ENCODE measurements around the gene C9orf153. TPM values are rescaled to one million over a fixed set of nuclear protein-coding genes. Genes with fewer than 3 reads are reported as not detected.

Gene C9orf153
- total and polyA plus RNA-seq, 2 donors (not counting 1 experiment from before 2014, with no cell fraction given) = 0.67 TPM; not detected in 1

DNA sequence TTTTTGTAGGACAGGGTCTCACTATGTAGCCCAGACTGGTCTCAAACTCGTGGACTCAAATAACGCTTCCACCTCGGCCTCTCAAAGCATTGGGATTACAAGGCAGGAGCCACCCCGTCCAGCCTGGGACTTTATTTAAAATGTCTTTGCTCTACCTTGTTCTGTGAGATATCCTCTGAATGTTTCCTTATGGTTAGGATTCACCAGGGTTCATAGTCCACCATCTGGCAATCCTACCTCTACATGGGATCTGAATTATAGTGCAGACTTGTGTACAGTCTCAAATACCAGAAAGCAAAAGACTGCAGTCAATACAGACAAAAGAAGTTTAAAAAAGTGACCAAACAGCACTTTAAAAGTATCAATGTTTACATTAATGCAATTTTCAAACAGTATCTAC is 12.8 kb upstream of the C9orf153 start:
- H3K4me3 Mint-ChIP-seq = no peak overlapping the region
- TF ChIP-seq, protein P1, sequence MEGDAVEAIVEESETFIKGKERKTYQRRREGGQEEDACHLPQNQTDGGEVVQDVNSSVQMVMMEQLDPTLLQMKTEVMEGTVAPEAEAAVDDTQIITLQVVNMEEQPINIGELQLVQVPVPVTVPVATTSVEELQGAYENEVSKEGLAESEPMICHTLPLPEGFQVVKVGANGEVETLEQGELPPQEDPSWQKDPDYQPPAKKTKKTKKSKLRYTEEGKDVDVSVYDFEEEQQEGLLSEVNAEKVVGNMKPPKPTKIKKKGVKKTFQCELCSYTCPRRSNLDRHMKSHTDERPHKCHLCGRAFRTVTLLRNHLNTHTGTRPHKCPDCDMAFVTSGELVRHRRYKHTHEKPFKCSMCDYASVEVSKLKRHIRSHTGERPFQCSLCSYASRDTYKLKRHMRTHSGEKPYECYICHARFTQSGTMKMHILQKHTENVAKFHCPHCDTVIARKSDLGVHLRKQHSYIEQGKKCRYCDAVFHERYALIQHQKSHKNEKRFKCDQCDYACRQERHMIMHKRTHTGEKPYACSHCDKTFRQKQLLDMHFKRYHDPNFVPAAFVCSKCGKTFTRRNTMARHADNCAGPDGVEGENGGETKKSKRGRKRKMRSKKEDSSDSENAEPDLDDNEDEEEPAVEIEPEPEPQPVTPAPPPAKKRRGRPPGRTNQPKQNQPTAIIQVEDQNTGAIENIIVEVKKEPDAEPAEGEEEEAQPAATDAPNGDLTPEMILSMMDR (IDR thresholded peaks at IDR 0.05) = no peak
- no peak for TF ChIP-seq EZH2 (IDR thresholded peaks at IDR 0.05; ENCODE audit: borderline replicate concordance, insufficient read depth, low read depth, low read length, poor library complexity, severe bottlenecking)

DNA sequence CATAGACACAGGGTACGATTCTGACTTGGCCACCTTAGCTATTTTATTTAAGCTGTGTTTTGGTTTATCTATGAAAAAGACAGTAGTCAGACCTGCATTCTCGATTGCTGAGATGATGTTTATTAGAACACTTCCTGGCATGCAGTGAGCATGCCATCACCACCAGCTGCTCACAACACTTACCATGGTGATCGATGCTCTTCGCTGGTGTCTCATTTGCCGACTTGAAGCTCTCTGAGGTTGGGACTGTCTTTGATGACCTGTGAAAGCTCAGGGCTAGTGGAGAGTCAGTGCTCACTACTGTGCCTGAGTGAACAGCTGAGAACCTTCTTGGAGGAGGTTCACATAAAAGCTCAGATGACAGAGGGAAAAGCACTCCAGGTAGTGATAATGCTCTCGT is 4.4 kb upstream of the C9orf153 start:
- intact Hi-C loops (cut with micrococcal nuclease) = no loop called here
- ATAC-seq (ENCODE audit: low read depth) = no peak
- Histone ChIP-seq H3K27me3 (replicated peaks in 1 of 4; ENCODE audit: control extremely low read depth in 1 of 4, control insufficient read depth in 3 of 4, insufficient read depth in 4 of 4, low read length in 3 of 4) (no peaks in the 10 kb centered on the region), H2AFZ (ENCODE audit: insufficient read depth, low read depth, low read length, poor library complexity, severe bottlenecking) (no peak overlapping the region), H3K36me3 (replicated peaks in 1 of 2; ENCODE audit: control extremely low read depth in 1 of 2, control insufficient read depth in 1 of 2, extremely low read depth in 1 of 2, insufficient read depth in 2 of 2, low read length in 1 of 2) (peaks cover 0 to 26% of the 10 kb centered on the region in 2 experiments), H3K9ac (ENCODE audit: low read length) (no peak overlapping the region), H3K4me2 (replicated peaks; ENCODE audit: low read depth, low read length, poor library complexity, severe bottlenecking) (no peak overlapping the region), H3K4me3 (ENCODE audit: control extremely low read depth in 1 of 5, extremely low read depth in 1 of 5, insufficient read depth in 1 of 5, low read depth in 2 of 5, low read length in 4 of 5) (no peak overlapping the region), H3K9me3 (ENCODE audit: control extremely low read depth in 1 of 3, control insufficient read depth in 2 of 3, insufficient read depth in 1 of 3, low read length in 2 of 3) (no peaks in the 10 kb centered on the region), H4K20me1 (ENCODE audit: control insufficient read depth, insufficient read depth, low read length, poor library complexity, severe bottlenecking) (no peaks in the 10 kb centered on the region), H3K79me2 (ENCODE audit: control insufficient read depth, insufficient read depth, low read length) (no peaks in the 10 kb centered on the region), H3K4me1 (ENCODE audit: control insufficient read depth in 2 of 2, insufficient read depth in 2 of 2, low read length in 2 of 2) (no peaks in the 10 kb centered on the region), H3K27ac (ENCODE audit: low read length in 2 of 2) (no peak overlapping the region)
- no peak for TF ChIP-seq EZH2 (IDR thresholded peaks at IDR 0.05; ENCODE audit: borderline replicate concordance, insufficient read depth, low read depth, low read length, poor library complexity, severe bottlenecking)
- TF ChIP-seq, protein P1 (IDR thresholded peaks at IDR 0.05) = no peak
- Mint-ChIP-seq H3K9me3 (ENCODE audit: insufficient read depth) (no peaks in the 10 kb centered on the region), H3K4me1 (no peaks in the 10 kb centered on the region), H3K4me3 (no peak overlapping the region), H3K27ac (no peak overlapping the region), H3K27me3 (no peaks in the 10 kb centered on the region)
- DNase-seq = no peak
- ChIA-PET POLR2A (no interaction called here), CTCF (interaction anchor here (0.7 kb wide), 1 partner anchor 62 kb away, joined by 3 read pairs; no protein-coding TSS in a partner anchor)
- 100% methylated on average over 5 of the region's 6 CpGs for WGBS (ENCODE audit: insufficient coverage)

More for the DNA sequence above, 12.8 kb upstream of the C9orf153 start:
- 98% methylated on average over 4 of the region's 4 CpGs for WGBS (ENCODE audit: insufficient coverage)
- Histone ChIP-seq H3K9ac (ENCODE audit: low read length) (no peak overlapping the region), H3K27me3 (replicated peaks in 1 of 4; ENCODE audit: control extremely low read depth in 1 of 4, control insufficient read depth in 3 of 4, insufficient read depth in 4 of 4, low read length in 3 of 4) (no peaks in the 10 kb centered on the region), H4K20me1 (ENCODE audit: control insufficient read depth, insufficient read depth, low read length, poor library complexity, severe bottlenecking) (peaks cover 4% of the 10 kb centered on the region), H3K4me1 (ENCODE audit: control insufficient read depth in 2 of 2, insufficient read depth in 2 of 2, low read length in 2 of 2) (no peaks in the 10 kb centered on the region), H3K79me2 (ENCODE audit: control insufficient read depth, insufficient read depth, low read length) (peaks cover 3% of the 10 kb centered on the region), H3K4me3 (ENCODE audit: control extremely low read depth in 1 of 5, extremely low read depth in 1 of 5, insufficient read depth in 1 of 5, low read depth in 2 of 5, low read length in 4 of 5) (no peak overlapping the region), H2AFZ (ENCODE audit: insufficient read depth, low read depth, low read length, poor library complexity, severe bottlenecking) (no peak overlapping the region), H3K9me3 (ENCODE audit: control extremely low read depth in 1 of 3, control insufficient read depth in 2 of 3, insufficient read depth in 1 of 3, low read length in 2 of 3) (peaks cover 0 to 2% (median 0%) of the 10 kb centered on the region in 3 donors), H3K4me2 (replicated peaks; ENCODE audit: low read depth, low read length, poor library complexity, severe bottlenecking) (no peak overlapping the region), H3K36me3 (replicated peaks in 1 of 2; ENCODE audit: control extremely low read depth in 1 of 2, control insufficient read depth in 1 of 2, extremely low read depth in 1 of 2, insufficient read depth in 2 of 2, low read length in 1 of 2) (peaks cover 10 to 26% of the 10 kb centered on the region in 2 experiments), H3K27ac (ENCODE audit: low read length in 2 of 2) (no peak overlapping the region)
- Mint-ChIP-seq H3K27me3 (no peaks in the 10 kb centered on the region), H3K4me1 (no peaks in the 10 kb centered on the region), H3K9me3 (ENCODE audit: insufficient read depth) (no peaks in the 10 kb centered on the region), H3K27ac (no peak overlapping the region)
- DNase-seq (no peak), ATAC-seq (ENCODE audit: low read depth) (no peak)
- CTCF ChIA-PET = no interaction called here
- intact Hi-C loops (cut with micrococcal nuclease) = no loop called here
- POLR2A ChIA-PET = no interaction called here
